Activated B cell treated with CpG ODN at 0.5 μM for 24 hours (primary cell): ENCODE results near the gene TRAPPC8. TPM values are rescaled to one million over a fixed set of nuclear protein-coding genes. Genes with fewer than 3 reads are reported as not detected.

ENCODE experiments used
- ATAC-seq: fragments of 200-7000 bp; cut with Tn5 transposase; one replicate; pipeline ENCODE4 v1.10.0; 2021; ENCODE audit warnings: low read depth, mild to moderate bottlenecking, moderate library complexity
- CTCF ChIA-PET: fragments of 350-600 bp; sonication (Branson Sonifier 250); formaldehyde crosslinking; loops from one replicate; lab custom pipeline; 2021; ENCODE audit warnings: antibody characterized with exemption; lab: Charles Lee
- POLR2A ChIA-PET: fragments of 350-600 bp; sonication (Branson Sonifier 250); formaldehyde crosslinking; loops from one replicate; lab custom pipeline; 2021; ENCODE audit warnings: antibody characterized with exemption; lab: Charles Lee
- DNase-seq: peaks from one replicate; pipeline ENCODE4 v3.0.0; 2022
- H3K27ac Mint-ChIP-seq: one replicate; pipeline ENCODE4 v1.8.0; 2020; ENCODE audit warnings: mixed read lengths
- H3K27me3 Mint-ChIP-seq: one replicate; pipeline ENCODE4 v1.8.0; 2021; ENCODE audit warnings: mixed read lengths
- H3K36me3 Mint-ChIP-seq: one replicate; pipeline ENCODE4 v1.8.0; 2021; ENCODE audit warnings: low read depth, mixed read lengths
- H3K4me1 Mint-ChIP-seq: one replicate; pipeline ENCODE4 v1.8.0; 2021; ENCODE audit warnings: mixed read lengths
- H3K4me3 Mint-ChIP-seq: one replicate; pipeline ENCODE4 v1.8.0; 2020; ENCODE audit warnings: mild to moderate bottlenecking, mixed read lengths
- H3K9me3 Mint-ChIP-seq: one replicate; pipeline ENCODE4 v1.8.0; 2020; ENCODE audit warnings: mixed read lengths
- CTCF ChIP-seq: fragments of 200-600 bp; IDR thresholded peaks from one replicate; pipeline ENCODE4 v1.8.0; 2022; ENCODE audit warnings: antibody characterized with exemption, mild to moderate bottlenecking
- intact Hi-C: fragments of 100-400 bp; cut with micrococcal nuclease; formaldehyde crosslinking; loops from one replicate; pipeline ENCODE4 v1.15.1; 2024
- total RNA-seq: library from RNA; stranded (reverse); gene quantifications from 2 replicates; pipeline ENCODE4 v1.2.3, GENCODE V29; 2022

TRAPPC8 gene
- total RNA-seq, 1 donor from 2014 or later = 69.2 TPM

- H3K4me3 Mint-ChIP-seq = no peak overlapping the region
Observed at GRCh38 chr18:31877900-31878299, 65.0 kb downstream of the TRAPPC8 start.

GRCh38 chr18:31876707-31877106 lies 66.2 kb downstream of the TRAPPC8 start:
- H3K27me3 Mint-ChIP-seq = no peaks in the 10 kb centered on the region
- peaks cover 7% of the 10 kb centered on the region for H3K4me1 Mint-ChIP-seq
- ATAC-seq (no peak), DNase-seq (no peak)
- ChIA-PET POLR2A (no interaction called here), CTCF (no interaction called here)
- peaks cover 82% of the 10 kb centered on the region for H3K36me3 Mint-ChIP-seq
- no peak overlapping the region for H3K27ac Mint-ChIP-seq
- TF ChIP-seq CTCF = no peak
- intact Hi-C loops = no loop called here
- no peak overlapping the region for H3K4me3 Mint-ChIP-seq
- H3K9me3 Mint-ChIP-seq = peaks cover 8% of the 10 kb centered on the region

More at GRCh38 chr18:31877900-31878299, 65.0 kb downstream of the TRAPPC8 start:
- ATAC-seq (no peak), DNase-seq (no peak)
- intact Hi-C loops = no loop called here
- CTCF ChIA-PET = no interaction called here
- Mint-ChIP-seq H3K9me3 (peaks cover 10% of the 10 kb centered on the region), H3K4me1 (peaks cover 7% of the 10 kb centered on the region), H3K27ac (no peak overlapping the region), H3K27me3 (no peaks in the 10 kb centered on the region), H3K36me3 (peaks cover 78% of the 10 kb centered on the region)
- TF ChIP-seq CTCF = no peak
- POLR2A ChIA-PET = no interaction called here

GRCh38 chr18:31875301-31875700 lies 67.6 kb downstream of the TRAPPC8 start:
- TF ChIP-seq CTCF = no peak
- no peaks in the 10 kb centered on the region for H3K9me3 Mint-ChIP-seq
- intact Hi-C loops = no loop called here
- H3K27me3 Mint-ChIP-seq = no peaks in the 10 kb centered on the region
- H3K36me3 Mint-ChIP-seq = peaks cover 81% of the 10 kb centered on the region
- DNase-seq (no peak), ATAC-seq (no peak)
- H3K4me1 Mint-ChIP-seq = peaks cover 1% of the 10 kb centered on the region
- ChIA-PET POLR2A (no interaction called here), CTCF (no interaction called here)
- no peak overlapping the region for H3K27ac Mint-ChIP-seq
- H3K4me3 Mint-ChIP-seq = no peak overlapping the region

GRCh38 chr18:31863103-31863502 lies 79.8 kb downstream of the TRAPPC8 start:
- POLR2A ChIA-PET = no interaction called here

GRCh38 chr18:31860488-31860887 lies 82.4 kb downstream of the TRAPPC8 start:
- POLR2A ChIA-PET = no interaction called here
- peaks cover 79% of the 10 kb centered on the region for H3K36me3 Mint-ChIP-seq
- ATAC-seq = no peak
- no peak for DNase-seq
- no peaks in the 10 kb centered on the region for H3K9me3 Mint-ChIP-seq
- no peak overlapping the region for H3K27ac Mint-ChIP-seq
- H3K4me1 Mint-ChIP-seq = no peaks in the 10 kb centered on the region
- H3K27me3 Mint-ChIP-seq = no peaks in the 10 kb centered on the region
- no peak for TF ChIP-seq CTCF
- H3K4me3 Mint-ChIP-seq = no peak overlapping the region
- intact Hi-C loops = loop anchor here (5.0 kb wide), 1 partner anchor 37 kb away; no protein-coding TSS in a partner anchor
- CTCF ChIA-PET = interaction anchor here (0.6 kb wide), 2 partner anchors 45 to 112 kb away, joined by 3 read pairs; no protein-coding TSS in a partner anchor

More at GRCh38 chr18:31863103-31863502, 79.8 kb downstream of the TRAPPC8 start:
- H3K36me3 Mint-ChIP-seq = peaks cover 75% of the 10 kb centered on the region
- no peak for TF ChIP-seq CTCF
- no peaks in the 10 kb centered on the region for H3K9me3 Mint-ChIP-seq
- no peak overlapping the region for H3K4me3 Mint-ChIP-seq
- H3K4me1 Mint-ChIP-seq = no peaks in the 10 kb centered on the region
- ATAC-seq (no peak), DNase-seq (no peak)
- no peak overlapping the region for H3K27ac Mint-ChIP-seq
- CTCF ChIA-PET = no interaction called here
- H3K27me3 Mint-ChIP-seq = no peaks in the 10 kb centered on the region
- intact Hi-C loops = loop anchor here (5.0 kb wide), 1 partner anchor 34 kb away; no protein-coding TSS in a partner anchor
